ENCODE measurements around the gene B4GALT4. TPM values are rescaled to one million over a fixed set of nuclear protein-coding genes. Genes with fewer than 3 reads are reported as not detected.

B4GALT4 gene
- total and polyA plus RNA-seq, 2 of the 4 experiments (the other 2 are of a cell fraction) = 27.0 to 30.3 TPM

DNA sequence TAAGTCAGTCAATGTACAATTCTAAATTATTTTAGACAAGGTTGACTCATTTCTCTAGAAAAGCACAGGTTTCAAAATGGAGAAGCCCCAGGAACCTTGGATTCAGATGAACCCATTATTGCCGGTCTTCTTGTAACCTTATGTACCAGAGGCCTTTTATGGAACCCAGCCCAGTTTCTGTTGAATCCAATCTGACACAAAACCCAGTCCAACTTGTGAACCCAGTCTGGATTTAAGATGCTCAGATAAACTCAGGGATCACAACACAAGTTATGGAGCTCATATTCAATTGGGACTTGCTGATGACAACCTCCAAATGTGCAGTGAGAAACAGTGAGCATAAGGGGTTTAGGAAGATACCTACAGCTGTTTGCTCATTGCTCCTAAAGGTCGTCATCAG is 16.4 kb upstream of the B4GALT4 start:
- ChIA-PET POLR2A (ENCODE audit: unreplicated experiment) (no interaction called here), CTCF (interaction anchor here (1.1 kb wide), 1 partner anchor 16 kb away, joined by 3 read pairs; the partner anchor contains the start of gene B4GALT4)
- no peaks in the 10 kb centered on the region for H3K4me1 ChIP-seq (ENCODE audit: control insufficient read depth, insufficient read depth, low read length)
- H3K4me3 ChIP-seq (ENCODE audit: insufficient read depth, low read depth, low read length) = no peak overlapping the region
- H3K4me2 ChIP-seq (ENCODE audit: low read depth, low read length) = no peak overlapping the region
- no peak overlapping the region for H2AK9ac ChIP-seq (replicated peaks; ENCODE audit: low read depth, low read length, poor library complexity)
- H3K27ac ChIP-seq (ENCODE audit: insufficient read depth, low read length) = no peak overlapping the region
- TF ChIP-seq NFE2L2 (IDR thresholded peaks at IDR 0.05; ENCODE audit: low read depth, low read length) (no peak), CEBPB (IDR thresholded peaks at IDR 0.05; ENCODE audit: low read depth, low read length) (no peak), BHLHE40 (IDR thresholded peaks at IDR 0.05; ENCODE audit: low read depth, low read length) (no peak), CHD1 (IDR thresholded peaks at IDR 0.05; ENCODE audit: low read depth, low read length) (no peak), RAD21 (IDR thresholded peaks at IDR 0.05; ENCODE audit: low read length) (no peak), RFX5 (IDR thresholded peaks at IDR 0.05; ENCODE audit: low read depth, low read length) (no peak), USF2 (IDR thresholded peaks at IDR 0.05; ENCODE audit: low read depth, low read length) (no peak), POLR2A (IDR thresholded peaks at IDR 0.05; ENCODE audit: low read depth, low read length) (no peak), FOS (IDR thresholded peaks at IDR 0.05; ENCODE audit: low read depth, low read length) (no peak)
- dilution Hi-C loops (cut with HindIII; ENCODE audit: low sequenced_read_pairs, unreplicated experiment) (no loop called here), intact Hi-C loops (cut with micrococcal nuclease) (no loop called here), in situ Hi-C loops (cut with MboI; ENCODE audit: low sequenced_read_pairs) (loop anchor here (10.0 kb wide), 1 partner anchor 372 kb away; no protein-coding TSS in a partner anchor)
- H2AFZ ChIP-seq (replicated peaks; ENCODE audit: low read length, poor library complexity) = no peak overlapping the region
- no peak overlapping the region for H2BK120ac ChIP-seq (ENCODE audit: low read depth, low read length)
- no peak overlapping the region for H2BK15ac ChIP-seq (ENCODE audit: low read depth, low read length)
- H3K9me3 ChIP-seq (ENCODE audit: control insufficient read depth, insufficient read depth, low read length) = no peaks in the 10 kb centered on the region
- no peaks in the 10 kb centered on the region for H3K9me1 ChIP-seq (ENCODE audit: insufficient read depth, low read length)
- no peaks in the 10 kb centered on the region for H3K36me3 ChIP-seq (ENCODE audit: control insufficient read depth, insufficient read depth, low read length)
- H3K9ac ChIP-seq (ENCODE audit: low read depth, low read length) = no peak overlapping the region
- no peak overlapping the region for H4K91ac ChIP-seq (ENCODE audit: insufficient read depth, low read depth, low read length)
- WGBS, 2 experiments (ENCODE audit: extremely low coverage in 2 of 2, insufficient read length in 1 of 2) = 67% methylated on average over 1 of the region's 2 CpGs; no CpG with 5 or more reads in 1 of the 2 experiments
- H3K79me1 ChIP-seq (ENCODE audit: low read depth in 1 of 2, low read length in 2 of 2) = no peaks in the 10 kb centered on the region
- H3K56ac ChIP-seq (ENCODE audit: extremely low read depth, insufficient read depth, low read length) = no peak overlapping the region
- H2BK5ac ChIP-seq (ENCODE audit: low read depth, low read length, poor library complexity, severe bottlenecking) = no peak overlapping the region
- H2BK20ac ChIP-seq (ENCODE audit: low read depth, low read length) = no peak overlapping the region
- no peak overlapping the region for H3K23ac ChIP-seq (ENCODE audit: low read depth, low read length)
- BruUV-seq (replicated peaks) = no TSS peak
- no peak for DNase-seq
- no peak overlapping the region for H4K8ac ChIP-seq (ENCODE audit: low read depth in 2 of 2, low read length in 2 of 2)
- no peak overlapping the region for H3K14ac ChIP-seq (replicated peaks; ENCODE audit: low read depth, low read length)
- no peak overlapping the region for H3K18ac ChIP-seq (ENCODE audit: low read depth, low read length)
- ATAC-seq (ENCODE audit: low read depth) = no peak
- H2AK5ac ChIP-seq (ENCODE audit: low read depth, low read length) = no peak overlapping the region
- no peak overlapping the region for H4K5ac ChIP-seq (ENCODE audit: low read depth, low read length)
- no peak overlapping the region for H3K4ac ChIP-seq (ENCODE audit: low read depth, low read length)
- H3K27me3 ChIP-seq (ENCODE audit: control insufficient read depth, insufficient read depth, low read length) = peaks cover 3% of the 10 kb centered on the region; the same call in 1 of the 2 replicates
- H4K20me1 ChIP-seq (ENCODE audit: insufficient read depth, low read length) = no peaks in the 10 kb centered on the region
